HepG2 (cell line): ENCODE results near the gene KCNQ5. TPM values are rescaled to one million over a fixed set of nuclear protein-coding genes. Genes with fewer than 3 reads are reported as not detected.

Experiments used
- ATAC-seq: fragments of 200-7000 bp; cut with Tn5 transposase; 3 replicates; pipeline ENCODE4 v1.9.1; 2020; ENCODE audit warnings: mild to moderate bottlenecking, moderate library complexity
- BruUV-seq: library from RNA; stranded (reverse); fragments of 400-500 nt; replicated peaks from 2 replicates; lab custom pipeline; 2021; lab: Mats Ljungman, UMichigan
- CTCF ChIA-PET: fragments of 300-600 bp; formaldehyde crosslinking; extraction: SDS; loops from one replicate; lab custom pipeline; 2021; ENCODE audit warnings: low total read pairs, inconsistent platforms, low intra/inter-chr PET ratio; lab: Yijun Ruan, JAX
- POLR2A ChIA-PET: fragments of 350-600 bp; sonication (Branson Sonifier 250); formaldehyde crosslinking; loops from one replicate; lab custom pipeline; 2020; ENCODE audit warnings: antibody characterized with exemption, inconsistent platforms; lab: Yijun Ruan, JAX
- DNase-seq: peaks from one replicate; pipeline ENCODE4 v3.0.0-alpha.2; 2015; ENCODE audit warnings: low spot score
- FAIRE-seq: peaks from 3 replicates; lab custom pipeline; 2011; peaks lifted over from hg19 to GRCh38; lab: Jason Lieb, UNC
- H2AFZ ChIP-seq: one replicate; pipeline ENCODE4 v1.6.1; 2011; ENCODE audit warnings: low read length, inconsistent platforms
- H3K27ac ChIP-seq: fragments of 300-600 bp; 3 replicates; pipeline ENCODE4 v1.8.0; 2011; ENCODE audit warnings: mixed run types, mild to moderate bottlenecking, mixed read lengths, low read length, inconsistent platforms; ENCODE audit not compliant: insufficient read depth; ENCODE audit errors: extremely low read length
- H3K27me3 ChIP-seq, 2 experiments: fragments of 200-600 bp in 1 of 2; 2 replicates in 1 of 2; 3 replicates in 1 of 2; pipeline versions ENCODE4 v1.6.0 to v1.8.0; 2011; ENCODE audit warnings: low read length in 2 of 2, mild to moderate bottlenecking in 2 of 2, moderate library complexity in 2 of 2, inconsistent platforms in 1 of 2; ENCODE audit not compliant: insufficient read depth in 2 of 2, control insufficient read depth in 1 of 2
- H3K36me3 ChIP-seq, 2 experiments: fragments of 200-600 bp in 1 of 2; replicated peaks in 1 of 2; 2 replicates in 1 of 2; 3 replicates in 1 of 2; pipeline versions ENCODE4 v1.5.1 to v1.8.0; 2011; ENCODE audit warnings: low read length in 2 of 2, inconsistent platforms in 1 of 2; ENCODE audit not compliant: insufficient read depth in 2 of 2, control insufficient read depth in 1 of 2
- H3K4me1 ChIP-seq: 2 replicates; pipeline ENCODE4 v1.5.1; 2012; ENCODE audit warnings: low read length, inconsistent platforms; ENCODE audit not compliant: insufficient read depth
- H3K4me2 ChIP-seq: 2 replicates; pipeline ENCODE4 v1.6.0; 2011; ENCODE audit warnings: low read depth, low read length, inconsistent platforms
- H3K4me3 ChIP-seq, 3 experiments: fragments of 200-600 bp in 1 of 3; sonication (generic), shearing (Covaris generic) in 1 of 3; replicated peaks in 1 of 3; 2 replicates each; pipeline ENCODE4 v1.5.1; 2011 to 2016; ENCODE audit warnings: low read length in 3 of 3, inconsistent platforms in 2 of 3, low read depth in 2 of 3, mild to moderate bottlenecking in 2 of 3, control low read depth in 1 of 3, mixed read lengths in 1 of 3; ENCODE audit not compliant: insufficient read depth in 1 of 3
- H3K79me2 ChIP-seq: one replicate; pipeline ENCODE4 v1.6.1; 2011; ENCODE audit warnings: low read length, inconsistent platforms; ENCODE audit not compliant: insufficient read depth
- H3K9ac ChIP-seq: 2 replicates; pipeline ENCODE4 v1.6.0; 2011; ENCODE audit warnings: mild to moderate bottlenecking, low read depth, low read length, inconsistent platforms; ENCODE audit not compliant: insufficient read depth
- H3K9me3 ChIP-seq: 2 replicates; pipeline ENCODE4 v1.5.1; 2012; ENCODE audit warnings: mild to moderate bottlenecking, low read length
- H4K20me1 ChIP-seq: 2 replicates; pipeline ENCODE4 v1.6.0; 2011; ENCODE audit warnings: inconsistent platforms, mild to moderate bottlenecking, low read length, moderate library complexity; ENCODE audit not compliant: insufficient read depth
- KDM4B ChIP-seq: sonication (generic); formaldehyde crosslinking; IDR thresholded peaks from 2 replicates; pipeline ENCODE4 v1.4.0; 2020; ENCODE audit warnings: missing genetic modification reagents
- PAWR ChIP-seq: sonication (generic); formaldehyde crosslinking; IDR thresholded peaks from 2 replicates; pipeline ENCODE4 v1.4.0; 2020; ENCODE audit warnings: missing genetic modification reagents, mild to moderate bottlenecking, borderline replicate concordance
- TMF1 ChIP-seq: sonication (generic); formaldehyde crosslinking; IDR thresholded peaks from 2 replicates; pipeline ENCODE4 v1.8.1; 2022; ENCODE audit warnings: low read depth, missing genetic modification reagents
- ZFP37 ChIP-seq: sonication (generic); formaldehyde crosslinking; IDR thresholded peaks from 2 replicates; pipeline ENCODE4 v1.4.0; 2020; ENCODE audit warnings: missing genetic modification reagents, borderline replicate concordance
- ZNF101 ChIP-seq: sonication (generic); formaldehyde crosslinking; IDR thresholded peaks from 2 replicates; pipeline ENCODE4 v1.4.0; 2020; ENCODE audit warnings: mild to moderate bottlenecking, low read depth, missing genetic modification reagents, borderline replicate concordance
- ZNF512B ChIP-seq: sonication (generic); formaldehyde crosslinking; IDR thresholded peaks from 2 replicates; pipeline ENCODE4 v1.5.1; 2020; ENCODE audit warnings: missing genetic modification reagents, mild to moderate bottlenecking, borderline replicate concordance
- ZNF589 ChIP-seq: sonication (generic); formaldehyde crosslinking; conservative IDR thresholded peaks from 2 replicates; pipeline ENCODE4 v1.8.0; 2022; ENCODE audit warnings: mild to moderate bottlenecking, moderate library complexity, missing genetic modification reagents
- ZNF652 ChIP-seq: IDR thresholded peaks from 2 replicates; pipeline ENCODE4 v1.6.1; 2016; ENCODE audit warnings: low read depth, borderline replicate concordance
- WGBS: methylation state at CpG from one replicate; pipeline ENCODE4 v1.1.6; 2017; ENCODE audit warnings: low lambda C conversion rate; 5-methylcytosine and 5-hydroxymethylcytosine counted together
- in situ Hi-C: cut with HindIII; loops from 2 replicates; pipeline ENCODE4 v1.10.0; 2017; ENCODE audit warnings: low pct_unique_long_range_greater_than_20kb; ENCODE audit not compliant: extremely low pct_ligation_motif_present
- intact Hi-C: fragments of 100-400 bp; cut with micrococcal nuclease; formaldehyde crosslinking; loops from one replicate; pipeline ENCODE4 v1.10.0; 2022; ENCODE audit not compliant: unreplicated experiment
- polyA plus RNA-seq, 8 experiments: library from polyadenylated mRNA; depleted of rRNA in 3 of 8; stranded (reverse) in 7 of 8; unstranded in 1 of 8; fragments of >200 nt; fragmentation: Illumina TruSeq in 4 of 8; extraction: Trizol in 4 of 8; gene quantifications; 2 replicates each; pipeline versions ENCODE4 v1.2.1 to v1.2.3, GENCODE V29; 2011 to 2016; ENCODE audit warnings: low read depth in 4 of 8, missing spikeins in 1 of 8, mixed read lengths in 1 of 8; ENCODE audit not compliant: insufficient read depth in 1 of 8
- total RNA-seq, 5 experiments: library from RNA; depleted of rRNA; stranded (reverse); fragments of >200 nt; fragmentation: Illumina TruSeq; extraction: Trizol; gene quantifications; 2 replicates each; pipeline ENCODE4 v1.2.3, GENCODE V29; 2016; ENCODE audit warnings: low read depth in 1 of 5
- TF ChIP-seq, protein P1 (sequence below): sonication (generic); formaldehyde crosslinking; IDR thresholded peaks from 2 replicates; pipeline ENCODE4 v1.5.1; 2020; ENCODE audit warnings: missing genetic modification reagents, mild to moderate bottlenecking, borderline replicate concordance
- TF ChIP-seq, protein P2 (sequence below): conservative IDR thresholded peaks from 2 replicates; pipeline ENCODE4 v1.6.1; 2018; ENCODE audit warnings: missing genetic modification reagents

The KCNQ5 gene
- total and polyA plus RNA-seq, 2 of the 13 experiments (the other 11 are each of a cell fraction or from before 2014, with no cell fraction given) = 0.04 TPM; not detected in 1

DNA sequence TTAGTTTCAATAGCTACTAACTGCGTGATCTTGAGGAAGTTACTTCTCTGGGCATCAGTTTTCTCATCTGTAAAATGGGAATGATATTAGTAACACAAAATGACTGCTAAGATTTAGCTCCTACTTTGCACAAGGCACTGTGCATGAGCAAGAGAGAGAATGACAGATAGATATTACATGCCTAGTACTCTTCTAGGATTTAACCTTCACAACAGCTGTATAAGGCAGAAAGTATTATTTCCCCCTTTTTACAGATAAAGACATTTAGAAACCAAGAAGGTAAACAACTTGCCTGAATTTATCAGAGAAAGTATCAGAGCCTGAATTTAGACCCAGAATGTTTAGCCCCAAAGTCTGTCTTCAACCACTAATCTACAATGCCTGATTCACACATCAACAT is 321.8 kb downstream of the KCNQ5 start (continued):
- TF ChIP-seq ZNF589 (CRISPR knock-in tag) = no peak

DNA sequence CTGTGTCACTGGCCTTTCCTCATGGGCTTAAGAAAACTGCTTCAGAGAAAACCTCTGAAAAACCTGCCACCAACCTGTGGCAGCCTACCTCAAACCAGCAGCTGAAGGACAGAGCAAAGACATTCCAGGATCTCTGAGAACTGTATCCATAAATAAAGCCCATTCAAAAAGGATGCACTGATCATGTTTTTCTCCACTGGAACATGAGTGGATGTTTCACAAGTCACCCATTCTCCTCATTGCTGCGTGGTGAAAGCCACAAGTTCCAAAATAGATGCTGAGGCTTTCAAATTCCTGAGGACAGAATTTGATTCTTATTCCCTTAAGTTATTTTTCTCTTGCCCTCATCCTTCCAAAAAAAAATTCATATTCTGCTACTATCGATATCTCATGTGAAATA is 322.8 kb downstream of the KCNQ5 start:
- DNase-seq = no peak
- no TSS peak for BruUV-seq
- H3K4me3 ChIP-seq = no peak overlapping the region
- no peaks in the 10 kb centered on the region for H4K20me1 ChIP-seq
- ChIA-PET CTCF (no interaction called here), POLR2A (no interaction called here)
- H3K9me3 ChIP-seq = no peaks in the 10 kb centered on the region
- WGBS = 3% methylated on average over 2 of the region's 2 CpGs
- H3K4me2 ChIP-seq = no peak overlapping the region
- ATAC-seq = no peak
- H3K79me2 ChIP-seq = no peaks in the 10 kb centered on the region
- no peaks in the 10 kb centered on the region for H3K27me3 ChIP-seq
- in situ Hi-C loops = no loop called here
- FAIRE-seq = no peak
- intact Hi-C loops = no loop called here
- no peaks in the 10 kb centered on the region for H3K4me1 ChIP-seq
- H3K27ac ChIP-seq = no peak overlapping the region
- H3K9ac ChIP-seq = no peak overlapping the region
- no peak overlapping the region for H2AFZ ChIP-seq
- no peaks in the 10 kb centered on the region for H3K36me3 ChIP-seq
- TF ChIP-seq ZFP37 (no peak), ZNF101 (CRISPR knock-in tag) (no peak), ZNF512B (CRISPR knock-in tag) (no peak), PAWR (CRISPR knock-in tag) (no peak), ZNF652 (CRISPR knock-in tag) (no peak), TMF1 (CRISPR knock-in tag) (no peak), KDM4B (CRISPR knock-in tag) (no peak)
- TF ChIP-seq, protein P1, sequence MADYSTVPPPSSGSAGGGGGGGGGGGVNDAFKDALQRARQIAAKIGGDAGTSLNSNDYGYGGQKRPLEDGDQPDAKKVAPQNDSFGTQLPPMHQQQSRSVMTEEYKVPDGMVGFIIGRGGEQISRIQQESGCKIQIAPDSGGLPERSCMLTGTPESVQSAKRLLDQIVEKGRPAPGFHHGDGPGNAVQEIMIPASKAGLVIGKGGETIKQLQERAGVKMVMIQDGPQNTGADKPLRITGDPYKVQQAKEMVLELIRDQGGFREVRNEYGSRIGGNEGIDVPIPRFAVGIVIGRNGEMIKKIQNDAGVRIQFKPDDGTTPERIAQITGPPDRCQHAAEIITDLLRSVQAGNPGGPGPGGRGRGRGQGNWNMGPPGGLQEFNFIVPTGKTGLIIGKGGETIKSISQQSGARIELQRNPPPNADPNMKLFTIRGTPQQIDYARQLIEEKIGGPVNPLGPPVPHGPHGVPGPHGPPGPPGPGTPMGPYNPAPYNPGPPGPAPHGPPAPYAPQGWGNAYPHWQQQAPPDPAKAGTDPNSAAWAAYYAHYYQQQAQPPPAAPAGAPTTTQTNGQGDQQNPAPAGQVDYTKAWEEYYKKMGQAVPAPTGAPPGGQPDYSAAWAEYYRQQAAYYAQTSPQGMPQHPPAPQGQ (CRISPR knock-in tag) = no peak
- TF ChIP-seq, protein P2, sequence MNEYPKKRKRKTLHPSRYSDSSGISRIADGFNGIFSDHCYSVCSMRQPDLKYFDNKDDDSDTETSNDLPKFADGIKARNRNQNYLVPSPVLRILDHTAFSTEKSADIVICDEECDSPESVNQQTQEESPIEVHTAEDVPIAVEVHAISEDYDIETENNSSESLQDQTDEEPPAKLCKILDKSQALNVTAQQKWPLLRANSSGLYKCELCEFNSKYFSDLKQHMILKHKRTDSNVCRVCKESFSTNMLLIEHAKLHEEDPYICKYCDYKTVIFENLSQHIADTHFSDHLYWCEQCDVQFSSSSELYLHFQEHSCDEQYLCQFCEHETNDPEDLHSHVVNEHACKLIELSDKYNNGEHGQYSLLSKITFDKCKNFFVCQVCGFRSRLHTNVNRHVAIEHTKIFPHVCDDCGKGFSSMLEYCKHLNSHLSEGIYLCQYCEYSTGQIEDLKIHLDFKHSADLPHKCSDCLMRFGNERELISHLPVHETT (CRISPR knock-in tag) = no peak
